ENCODE results near the gene LMO4.

The LMO4 gene

GRCh38 chr1:87327376-87328271 lies 1.1 kb upstream of the LMO4 start:
- no peak for DNase-seq (ENCODE audit: low read depth)

GRCh38 chr1:87329051-87329525 lies 408 bp downstream of the LMO4 start:
- no peak for DNase-seq (ENCODE audit: low read depth)

- DNase-seq (ENCODE audit: low read depth), result no peak
Measured at GRCh38 chr1:87329526-87330056, 911 bp downstream of the LMO4 start.

- DNase-seq (ENCODE audit: low read depth), result no peak
Measured at GRCh38 chr1:87330057-87330884, 1.6 kb downstream of the LMO4 start.

- DNase-seq (ENCODE audit: low read depth), result no peak
Measured at GRCh38 chr1:87330885-87331364, 2.2 kb downstream of the LMO4 start.

GRCh38 chr1:87331365-87332241 lies 2.9 kb downstream of the LMO4 start:
- no peak for DNase-seq (ENCODE audit: low read depth)

GRCh38 chr1:87333692-87334347 lies 5.1 kb downstream of the LMO4 start:
- DNase-seq (ENCODE audit: low read depth), result no peak

- no peak for DNase-seq (ENCODE audit: low read depth)
Measured at GRCh38 chr1:87334351-87335174, 5.9 kb downstream of the LMO4 start.

GRCh38 chr1:87335175-87335884 lies 6.7 kb downstream of the LMO4 start:
- no peak for DNase-seq (ENCODE audit: low read depth)

GRCh38 chr1:87336623-87337067 lies 8.0 kb downstream of the LMO4 start:
- DNase-seq (ENCODE audit: low read depth), result no peak

- DNase-seq (ENCODE audit: low read depth), result no peak
Measured at GRCh38 chr1:87337606-87338005, 8.9 kb downstream of the LMO4 start.

- DNase-seq (ENCODE audit: low read depth), result no peak
Measured at GRCh38 chr1:87338566-87338965, 9.9 kb downstream of the LMO4 start.

GRCh38 chr1:87344231-87344630 lies 15.6 kb downstream of the LMO4 start:
- DNase-seq (ENCODE audit: low read depth), result no peak

- DNase-seq (ENCODE audit: low read depth), result no peak
Measured at GRCh38 chr1:87346130-87346814, 17.6 kb downstream of the LMO4 start.

GRCh38 chr1:87348341-87349019 lies 19.8 kb downstream of the LMO4 start:
- no peak for DNase-seq (ENCODE audit: low read depth)

GRCh38 chr1:87349036-87349435 lies 20.4 kb downstream of the LMO4 start:
- no peak for DNase-seq (ENCODE audit: low read depth)

- no peak for DNase-seq (ENCODE audit: low read depth)
Measured at GRCh38 chr1:87355894-87356293, 27.2 kb downstream of the LMO4 start.

- no peak for DNase-seq (ENCODE audit: low read depth)
Measured at GRCh38 chr1:87356591-87356990, 27.9 kb downstream of the LMO4 start.
